ENCODE data around the gene ADCY3. TPM values are rescaled to one million over a fixed set of nuclear protein-coding genes. Genes with fewer than 3 reads are reported as not detected.

The ADCY3 gene
- total RNA-seq, 1 experiment from 2014 or later, result 75.6 TPM

GRCh38 chr2:24937236-24937635 lies 17.2 kb upstream of the ADCY3 start:
- H3K4me1 ChIP-seq, result no peaks in the 10 kb centered on the region
- Mint-ChIP-seq H3K27ac (ENCODE audit: unreplicated experiment) (no peak overlapping the region), H3K4me1 (ENCODE audit: low read depth, unreplicated experiment) (no peaks in the 10 kb centered on the region), H3K36me3 (ENCODE audit: insufficient read depth, unreplicated experiment) (no peaks in the 10 kb centered on the region), H3K4me3 (ENCODE audit: unreplicated experiment) (no peak overlapping the region), H3K9me3 (ENCODE audit: unreplicated experiment) (no peaks in the 10 kb centered on the region), H3K27me3 (ENCODE audit: insufficient read depth, unreplicated experiment) (no peaks in the 10 kb centered on the region)
- H3K9me3 ChIP-seq, result no peaks in the 10 kb centered on the region
- ChIA-PET POLR2A (no interaction called here), CTCF (no interaction called here)
- DNase-seq, result no peak
- H3K36me3 ChIP-seq (ENCODE audit: control insufficient read depth, insufficient read depth, low read length), result no peaks in the 10 kb centered on the region
- BruUV-seq (replicated peaks), result no TSS peak
- H3K27me3 ChIP-seq (replicated peaks; ENCODE audit: control insufficient read depth, insufficient read depth, low read length), result no peaks in the 10 kb centered on the region
- intact Hi-C loops (cut with micrococcal nuclease; ENCODE audit: unreplicated experiment), result no loop called here
- TF ChIP-seq CTCF (IDR thresholded peaks at IDR 0.05; ENCODE audit: insufficient read depth in 1 of 2, low read depth in 1 of 2, low read length in 1 of 2, severe bottlenecking in 1 of 2, unreplicated experiment in 1 of 2), result no peak
- no peak overlapping the region for H3K4me3 ChIP-seq (ENCODE audit: low read depth, low read length)

- Mint-ChIP-seq H3K27me3 (ENCODE audit: insufficient read depth, unreplicated experiment) (no peaks in the 10 kb centered on the region), H3K4me3 (ENCODE audit: unreplicated experiment) (no peak overlapping the region), H3K27ac (ENCODE audit: unreplicated experiment) (no peak overlapping the region), H3K9me3 (ENCODE audit: unreplicated experiment) (no peaks in the 10 kb centered on the region), H3K4me1 (ENCODE audit: low read depth, unreplicated experiment) (no peaks in the 10 kb centered on the region), H3K36me3 (ENCODE audit: insufficient read depth, unreplicated experiment) (no peaks in the 10 kb centered on the region)
- Histone ChIP-seq H3K27me3 (replicated peaks; ENCODE audit: control insufficient read depth, insufficient read depth, low read length) (no peaks in the 10 kb centered on the region), H3K36me3 (ENCODE audit: control insufficient read depth, insufficient read depth, low read length) (no peaks in the 10 kb centered on the region), H3K4me3 (ENCODE audit: low read depth, low read length) (no peak overlapping the region), H3K4me1 (no peaks in the 10 kb centered on the region), H3K9me3 (no peaks in the 10 kb centered on the region)
- DNase-seq, result no peak
- no peak for TF ChIP-seq CTCF (IDR thresholded peaks at IDR 0.05; ENCODE audit: insufficient read depth in 1 of 2, low read depth in 1 of 2, low read length in 1 of 2, severe bottlenecking in 1 of 2, unreplicated experiment in 1 of 2)
- CTCF ChIA-PET, result interaction anchor here (0.6 kb wide), 1 partner anchor 221 kb away, joined by 3 read pairs; no protein-coding TSS in a partner anchor
- intact Hi-C loops (cut with micrococcal nuclease; ENCODE audit: unreplicated experiment), result no loop called here
- no TSS peak for BruUV-seq (replicated peaks)
- POLR2A ChIA-PET, result no interaction called here
These were observed 15.1 kb upstream of the ADCY3 start for GRCh38 chr2:24935145-24935544.

- no peaks in the 10 kb centered on the region for H3K36me3 Mint-ChIP-seq (ENCODE audit: insufficient read depth, unreplicated experiment)
- ChIA-PET POLR2A (no interaction called here), CTCF (no interaction called here)
- intact Hi-C loops (cut with micrococcal nuclease; ENCODE audit: unreplicated experiment), result no loop called here
- TF ChIP-seq CTCF (IDR thresholded peaks at IDR 0.05; ENCODE audit: insufficient read depth in 1 of 2, low read depth in 1 of 2, low read length in 1 of 2, severe bottlenecking in 1 of 2, unreplicated experiment in 1 of 2), result no peak
- H3K27ac Mint-ChIP-seq (ENCODE audit: unreplicated experiment), result no peak overlapping the region
- Histone ChIP-seq H3K4me1 (no peaks in the 10 kb centered on the region), H3K9me3 (no peaks in the 10 kb centered on the region), H3K27me3 (replicated peaks; ENCODE audit: control insufficient read depth, insufficient read depth, low read length) (no peaks in the 10 kb centered on the region), H3K4me3 (ENCODE audit: low read depth, low read length) (no peak overlapping the region), H3K36me3 (ENCODE audit: control insufficient read depth, insufficient read depth, low read length) (no peaks in the 10 kb centered on the region)
- no peaks in the 10 kb centered on the region for H3K27me3 Mint-ChIP-seq (ENCODE audit: insufficient read depth, unreplicated experiment)
- H3K9me3 Mint-ChIP-seq (ENCODE audit: unreplicated experiment), result no peaks in the 10 kb centered on the region
- H3K4me1 Mint-ChIP-seq (ENCODE audit: low read depth, unreplicated experiment), result no peaks in the 10 kb centered on the region
- no TSS peak for BruUV-seq (replicated peaks)
- DNase-seq, result no peak
- H3K4me3 Mint-ChIP-seq (ENCODE audit: unreplicated experiment), result no peak overlapping the region
These were observed 12.7 kb upstream of the ADCY3 start for GRCh38 chr2:24932715-24933114.
